IMR-90 (cell line): ENCODE data around the gene LRRN2. TPM values are rescaled to one million over a fixed set of nuclear protein-coding genes. Genes with fewer than 3 reads are reported as not detected.

Experiments
- ATAC-seq: fragments of 200-7000 bp; cut with Tn5 transposase; 2 replicates; pipeline ENCODE4 v1.9.1; 2020; ENCODE audit warnings: low read depth, mild to moderate bottlenecking, moderate library complexity
- BruUV-seq: library from RNA; stranded (reverse); fragments of 400-500 nt; replicated peaks from 2 replicates; lab custom pipeline; 2021; lab: Mats Ljungman, UMichigan
- CTCF ChIA-PET: fragments of 300-600 bp; formaldehyde crosslinking; extraction: SDS; loops from one replicate; lab custom pipeline; 2021; ENCODE audit warnings: antibody characterized with exemption; lab: Yijun Ruan, JAX
- POLR2A ChIA-PET: fragments of 300-600 bp; sonication (Branson Sonifier 250); formaldehyde crosslinking; loops from one replicate; lab custom pipeline; 2022; ENCODE audit warnings: antibody characterized with exemption; ENCODE audit not compliant: unreplicated experiment; lab: Charles Lee
- DNase-seq: peaks from one replicate; pipeline ENCODE4 v3.0.0; 2013
- H2AFZ ChIP-seq: replicated peaks from 2 replicates; pipeline ENCODE3; 2013; ENCODE audit warnings: low read length, mild to moderate bottlenecking; ENCODE audit not compliant: poor library complexity
- H2AK5ac ChIP-seq: 2 replicates; pipeline ENCODE4 v1.6.1; 2013; ENCODE audit warnings: low read depth, low read length, inconsistent platforms
- H2AK9ac ChIP-seq: replicated peaks from 2 replicates; pipeline ENCODE3; 2013; ENCODE audit warnings: mild to moderate bottlenecking, low read depth, low read length, moderate library complexity; ENCODE audit not compliant: poor library complexity
- H2BK120ac ChIP-seq: 2 replicates; pipeline ENCODE4 v1.6.1; 2013; ENCODE audit warnings: low read depth, low read length, inconsistent platforms
- H2BK15ac ChIP-seq: 3 replicates; pipeline ENCODE4 v1.6.1; 2013; ENCODE audit warnings: low read depth, low read length, inconsistent platforms
- H2BK20ac ChIP-seq: 2 replicates; pipeline ENCODE4 v1.6.1; 2013; ENCODE audit warnings: low read depth, mild to moderate bottlenecking, inconsistent platforms, low read length, moderate library complexity
- H2BK5ac ChIP-seq: 2 replicates; pipeline ENCODE4 v1.6.1; 2013; ENCODE audit warnings: mild to moderate bottlenecking, low read depth, low read length, inconsistent platforms; ENCODE audit not compliant: poor library complexity, severe bottlenecking
- H3K14ac ChIP-seq: replicated peaks from 2 replicates; pipeline ENCODE4 v1.6.1; 2013; ENCODE audit warnings: low read depth, low read length, inconsistent platforms
- H3K18ac ChIP-seq: 2 replicates; pipeline ENCODE4 v1.6.1; 2013; ENCODE audit warnings: low read depth, low read length, control low read depth
- H3K23ac ChIP-seq: 2 replicates; pipeline ENCODE4 v1.6.1; 2013; ENCODE audit warnings: low read depth, low read length, inconsistent platforms
- H3K27ac ChIP-seq: 2 replicates; pipeline ENCODE4 v1.5.1; 2013; ENCODE audit warnings: mild to moderate bottlenecking, control low read depth, low read length; ENCODE audit not compliant: insufficient read depth
- H3K27me3 ChIP-seq: 2 replicates; pipeline ENCODE4 v1.6.1; 2013; ENCODE audit warnings: low read length; ENCODE audit not compliant: control insufficient read depth, insufficient read depth
- H3K36me3 ChIP-seq: 2 replicates; pipeline ENCODE4 v1.6.1; 2013; ENCODE audit warnings: low read length, mixed read lengths; ENCODE audit not compliant: control insufficient read depth, insufficient read depth
- H3K4ac ChIP-seq: 2 replicates; pipeline ENCODE4 v1.6.1; 2013; ENCODE audit warnings: low read depth, low read length, inconsistent platforms
- H3K4me1 ChIP-seq: 2 replicates; pipeline ENCODE4 v1.6.1; 2013; ENCODE audit warnings: low read length, mixed read lengths; ENCODE audit not compliant: control insufficient read depth, insufficient read depth
- H3K4me2 ChIP-seq: 2 replicates; pipeline ENCODE4 v1.6.1; 2013; ENCODE audit warnings: low read depth, mild to moderate bottlenecking, control low read depth, low read length, moderate library complexity
- H3K4me3 ChIP-seq: 2 replicates; pipeline ENCODE4 v1.5.1; 2013; ENCODE audit warnings: low read depth, mild to moderate bottlenecking, control low read depth, low read length, moderate library complexity; ENCODE audit not compliant: insufficient read depth
- H3K56ac ChIP-seq: 2 replicates; pipeline ENCODE4 v1.6.1; 2013; ENCODE audit warnings: low read length, inconsistent platforms; ENCODE audit not compliant: insufficient read depth; ENCODE audit errors: extremely low read depth
- H3K79me1 ChIP-seq, 2 experiments: 2 replicates each; pipeline ENCODE4 v1.6.1; 2013; ENCODE audit warnings: low read length in 2 of 2, inconsistent platforms in 1 of 2, low read depth in 1 of 2
- H3K9ac ChIP-seq: 2 replicates; pipeline ENCODE4 v1.6.1; 2013; ENCODE audit warnings: low read depth, low read length, control low read depth
- H3K9me1 ChIP-seq: 2 replicates; pipeline ENCODE4 v1.6.1; 2013; ENCODE audit warnings: low read length, inconsistent platforms; ENCODE audit not compliant: insufficient read depth
- H3K9me3 ChIP-seq: 2 replicates; pipeline ENCODE4 v1.6.1; 2013; ENCODE audit warnings: low read length; ENCODE audit not compliant: control insufficient read depth, insufficient read depth
- H4K20me1 ChIP-seq: 2 replicates; pipeline ENCODE4 v1.6.1; 2013; ENCODE audit warnings: low read length, inconsistent platforms; ENCODE audit not compliant: insufficient read depth
- H4K5ac ChIP-seq: 2 replicates; pipeline ENCODE4 v1.6.1; 2013; ENCODE audit warnings: mild to moderate bottlenecking, low read depth, low read length, control low read depth
- H4K8ac ChIP-seq, 2 experiments: 2 replicates each; pipeline ENCODE4 v1.6.1; 2013; ENCODE audit warnings: low read depth in 2 of 2, low read length in 2 of 2, control low read depth in 1 of 2, inconsistent platforms in 1 of 2
- H4K91ac ChIP-seq: 2 replicates; pipeline ENCODE4 v1.6.1; 2013; ENCODE audit warnings: low read depth, low read length, inconsistent platforms; ENCODE audit not compliant: insufficient read depth
- FOS ChIP-seq: fragments of 150-350 bp; IDR thresholded peaks from 2 replicates; pipeline ENCODE4 v1.6.1; 2016; ENCODE audit warnings: low read depth, low read length
- MAFK ChIP-seq: IDR thresholded peaks from 2 replicates; pipeline ENCODE4 v1.6.1; 2012; ENCODE audit warnings: low read depth, low read length, improper control_type of control experiment
- MAZ ChIP-seq: IDR thresholded peaks from 2 replicates; pipeline ENCODE4 v1.6.1; 2012; ENCODE audit warnings: low read depth, mild to moderate bottlenecking, low read length, improper control_type of control experiment, moderate library complexity, borderline replicate concordance
- RFX5 ChIP-seq: IDR thresholded peaks from 2 replicates; pipeline ENCODE4 v1.8.0; 2012; ENCODE audit warnings: low read depth, mild to moderate bottlenecking, low read length, moderate library complexity
- WGBS, 2 experiments: methylation state at CpG; one replicate each; pipeline versions ENCODE4 v1.1.5 to v1.1.7; 2013; ENCODE audit warnings: missing lambda C conversion rate in 2 of 2; ENCODE audit not compliant: insufficient read length in 1 of 2; ENCODE audit errors: extremely low coverage in 2 of 2; 5-methylcytosine and 5-hydroxymethylcytosine counted together
- dilution Hi-C: fragments of 300-500 bp; cut with HindIII; formaldehyde crosslinking; loops from one replicate; pipeline ENCODE4 v1.14.3; 2018; ENCODE audit warnings: low sequenced_read_pairs; ENCODE audit not compliant: unreplicated experiment
- in situ Hi-C: fragments of 300-500 bp; cut with MboI; formaldehyde crosslinking; loops from 3 replicates; pipeline ENCODE4 v1.14.3; 2019; ENCODE audit warnings: low sequenced_read_pairs, inconsistent platforms, mixed read lengths
- intact Hi-C: fragments of 100-400 bp; cut with micrococcal nuclease; formaldehyde crosslinking; loops from 2 replicates; pipeline ENCODE4 v1.10.0; 2022
- polyA plus RNA-seq, 3 experiments: library from polyadenylated mRNA; depleted of rRNA; stranded (reverse); fragments of >200 nt; gene quantifications; 2 replicates each; pipeline ENCODE4 v1.2.3, GENCODE V29; 2012; ENCODE audit warnings: low replicate concordance in 1 of 3
- total RNA-seq: library from RNA; depleted of rRNA; stranded (reverse); fragments of >200 nt; gene quantifications from 2 replicates; pipeline ENCODE4 v1.2.3, GENCODE V29; 2012

Gene LRRN2
- total and polyA plus RNA-seq, 2 of the 4 experiments (the other 2 are of a cell fraction) = not detected

DNA sequence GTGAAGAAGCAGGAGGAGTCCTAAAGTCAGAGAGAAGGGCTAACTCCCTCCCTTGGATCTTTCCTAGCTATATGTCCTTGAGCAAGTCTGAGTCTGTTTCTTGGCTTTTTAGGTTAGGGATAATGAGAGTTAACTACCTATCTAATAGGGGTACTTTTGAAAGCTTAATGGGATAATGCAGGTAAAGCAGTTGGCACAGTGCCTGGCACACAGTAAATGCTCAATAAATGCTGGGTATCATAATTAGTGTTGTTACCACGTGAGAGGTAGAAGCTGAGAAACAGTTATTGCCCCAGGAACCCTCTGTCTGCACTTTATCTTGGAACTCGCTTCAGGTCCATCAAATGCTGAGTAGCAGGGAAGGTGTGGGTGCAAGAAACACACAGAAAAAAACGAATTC lies 5.5 kb downstream of the LRRN2 start:
- no peak overlapping the region for H2AK9ac ChIP-seq
- DNase-seq (no peak), ATAC-seq (no peak)
- in situ Hi-C loops = no loop called here
- H3K4ac ChIP-seq = no peak overlapping the region
- no peak overlapping the region for H2AK5ac ChIP-seq
- H3K9ac ChIP-seq = no peak overlapping the region
- BruUV-seq = no TSS peak
- no peak overlapping the region for H3K18ac ChIP-seq
- H4K8ac ChIP-seq = no peak overlapping the region
- no peak overlapping the region for H3K14ac ChIP-seq
- H2BK5ac ChIP-seq = no peak overlapping the region
- no peaks in the 10 kb centered on the region for H4K20me1 ChIP-seq
- H3K27me3 ChIP-seq = peaks cover 46% of the 10 kb centered on the region
- dilution Hi-C loops = no loop called here
- no peak overlapping the region for H4K91ac ChIP-seq
- no peaks in the 10 kb centered on the region for H3K9me1 ChIP-seq
- no peak overlapping the region for H2BK15ac ChIP-seq
- intact Hi-C loops = no loop called here
- no peak overlapping the region for H2BK120ac ChIP-seq
- no peak overlapping the region for H3K4me3 ChIP-seq
- CTCF ChIA-PET = no interaction called here
- H3K9me3 ChIP-seq = no peaks in the 10 kb centered on the region
- H3K36me3 ChIP-seq = no peaks in the 10 kb centered on the region
- no peak for TF ChIP-seq MAZ
- TF ChIP-seq RFX5 = no peak
- no peak for TF ChIP-seq FOS
- TF ChIP-seq MAFK = no peak
- no peaks in the 10 kb centered on the region for H3K4me1 ChIP-seq
- WGBS, 2 experiments = no CpG with 5 or more reads among the region's 3 CpGs
- H2AFZ ChIP-seq = no peak overlapping the region
- POLR2A ChIA-PET = no interaction called here
- no peak overlapping the region for H4K5ac ChIP-seq
- H2BK20ac ChIP-seq = no peak overlapping the region
- H3K27ac ChIP-seq = no peak overlapping the region
- H3K56ac ChIP-seq = no peak overlapping the region
- no peak overlapping the region for H3K4me2 ChIP-seq
- no peak overlapping the region for H3K23ac ChIP-seq
- H3K79me1 ChIP-seq = no peaks in the 10 kb centered on the region
